Stimulated activated CD4-positive, alpha-beta T cell treated with anti-CD3 and anti-CD28 coated beads, Interleukin-15, amount 100 ng/mL, for 1 hour (primary cell): Measurements from ENCODE around the gene NLRP11.

ENCODE experiments used
- DNase-seq, 2 donors: peaks; one replicate each; pipeline ENCODE4 v3.0.0-alpha.2; 2020; ENCODE audit warnings: low read depth in 1 of 2, low spot score in 1 of 2

The NLRP11 gene

GRCh38 chr19:55831846-55832245 lies at the start of gene NLRP11:
Gene NLRP11, minus strand, starts transcription at chr19:55831999. Its CDS starts 13,825 bp downstream, at chr19:55818174.
- DNase-seq: no peak

- DNase-seq: no peak
Measured at GRCh38 chr19:55877211-55877610, 45.4 kb upstream of the NLRP11 start.

- no peak for DNase-seq
Measured at GRCh38 chr19:55870736-55871135, 38.9 kb upstream of the NLRP11 start.

- no peak for DNase-seq
Measured at GRCh38 chr19:55867101-55867500, 35.3 kb upstream of the NLRP11 start.

GRCh38 chr19:55866521-55866920 lies 34.7 kb upstream of the NLRP11 start:
- no peak for DNase-seq

- no peak for DNase-seq
Measured at GRCh38 chr19:55858969-55859368, 27.2 kb upstream of the NLRP11 start.

DNA sequence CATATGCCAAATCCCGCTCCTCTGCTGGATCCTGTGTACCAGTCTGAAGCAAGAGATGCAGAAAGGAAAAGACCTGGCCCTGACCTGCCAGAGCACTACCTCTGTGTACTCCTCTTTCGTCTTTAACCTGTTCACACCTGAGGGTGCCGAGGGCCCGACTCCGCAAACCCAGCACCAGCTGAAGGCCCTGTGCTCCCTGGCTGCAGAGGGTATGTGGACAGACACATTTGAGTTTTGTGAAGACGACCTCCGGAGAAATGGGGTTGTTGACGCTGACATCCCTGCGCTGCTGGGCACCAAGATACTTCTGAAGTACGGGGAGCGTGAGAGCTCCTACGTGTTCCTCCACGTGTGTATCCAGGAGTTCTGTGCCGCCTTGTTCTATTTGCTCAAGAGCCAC lies 26.6 kb upstream of the NLRP11 start:
- DNase-seq: no peak

DNA sequence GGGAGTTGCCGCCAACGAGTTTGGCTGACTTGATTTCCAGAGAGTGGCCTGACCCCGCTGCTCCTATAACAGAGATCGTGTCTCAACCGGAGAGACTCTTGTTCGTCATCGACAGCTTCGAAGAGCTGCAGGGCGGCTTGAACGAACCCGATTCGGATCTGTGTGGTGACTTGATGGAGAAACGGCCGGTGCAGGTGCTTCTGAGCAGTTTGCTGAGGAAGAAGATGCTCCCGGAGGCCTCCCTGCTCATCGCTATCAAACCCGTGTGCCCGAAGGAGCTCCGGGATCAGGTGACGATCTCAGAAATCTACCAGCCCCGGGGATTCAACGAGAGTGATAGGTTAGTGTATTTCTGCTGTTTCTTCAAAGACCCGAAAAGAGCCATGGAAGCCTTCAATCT lies 26.2 kb upstream of the NLRP11 start:
- DNase-seq: no peak

DNA sequence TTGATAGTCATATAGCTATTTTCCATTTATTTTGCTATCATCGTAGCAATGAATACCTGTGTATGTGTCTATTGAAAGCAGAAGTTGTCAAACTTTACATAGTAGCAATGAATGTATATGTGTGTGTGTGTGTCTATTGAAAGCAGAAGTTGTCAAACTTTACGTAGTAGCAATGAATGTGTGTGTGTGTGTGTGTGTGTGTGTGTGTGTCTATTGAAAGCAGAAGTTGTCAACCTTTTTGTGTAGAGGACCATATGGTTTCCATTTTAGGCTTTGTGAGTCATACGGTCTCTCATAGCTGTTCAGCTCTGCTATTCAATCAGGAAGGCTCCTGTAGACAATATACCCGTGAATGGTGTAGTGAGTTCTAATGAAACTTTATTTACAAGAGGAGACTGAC lies 25.4 kb upstream of the NLRP11 start:
- DNase-seq: no peak

GRCh38 chr19:55855160-55855559 lies 23.4 kb upstream of the NLRP11 start:
- no peak for DNase-seq

GRCh38 chr19:55838906-55839305 lies 7.1 kb upstream of the NLRP11 start:
- no peak for DNase-seq

GRCh38 chr19:55838251-55838650 lies 6.5 kb upstream of the NLRP11 start:
- no peak for DNase-seq

DNA sequence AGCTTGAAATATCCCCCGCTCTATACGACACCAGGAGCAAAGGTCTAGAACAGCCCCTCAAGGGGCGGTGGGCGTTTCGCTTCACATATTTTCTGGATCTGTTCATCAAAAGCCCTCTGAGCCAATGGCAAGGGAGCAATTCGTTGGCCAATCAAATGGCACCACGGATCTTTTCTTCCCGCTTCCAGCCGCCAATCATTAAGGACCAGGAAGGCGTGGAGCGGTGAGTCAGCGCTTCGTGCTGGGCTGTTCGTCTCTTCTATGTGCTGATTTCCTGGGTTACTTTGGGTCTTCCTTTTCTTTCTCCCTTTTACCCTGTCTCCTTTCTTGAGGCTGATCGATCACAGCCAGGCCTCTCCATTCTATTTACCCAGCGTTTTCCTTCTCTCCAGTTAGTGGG lies 4.5 kb upstream of the NLRP11 start, which contains the start of gene NLRP4:
Gene NLRP4 (plus strand): TSS at position 201 of the 400 bp plus-strand sequence. CDS start 15,541 bp downstream, outside the sequence.
- no peak for DNase-seq

DNA sequence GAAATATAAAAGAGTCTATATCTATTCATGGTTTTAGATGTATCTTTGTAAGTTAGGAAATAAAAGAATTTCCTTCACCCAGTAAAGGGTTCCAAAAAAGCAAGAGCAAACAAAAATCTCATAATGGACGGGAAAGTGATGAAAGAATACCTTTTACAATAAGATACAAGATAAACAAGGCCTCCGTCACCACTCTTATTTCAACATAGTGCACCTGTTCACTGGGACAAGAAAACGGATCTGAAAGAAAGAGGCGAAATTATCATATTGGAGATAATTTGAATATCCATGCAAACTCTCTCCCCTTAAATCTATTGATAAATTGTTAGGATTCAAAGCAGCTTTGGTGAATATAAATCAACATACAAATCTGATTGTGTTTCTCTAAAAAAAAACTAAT lies 877 bp upstream of the NLRP11 start:
- DNase-seq: no peak

GRCh38 chr19:55830656-55831055 lies 1.1 kb downstream of the NLRP11 start:
- DNase-seq: no peak

GRCh38 chr19:55820037-55820436 lies 11.8 kb downstream of the NLRP11 start:
- no peak for DNase-seq

DNA sequence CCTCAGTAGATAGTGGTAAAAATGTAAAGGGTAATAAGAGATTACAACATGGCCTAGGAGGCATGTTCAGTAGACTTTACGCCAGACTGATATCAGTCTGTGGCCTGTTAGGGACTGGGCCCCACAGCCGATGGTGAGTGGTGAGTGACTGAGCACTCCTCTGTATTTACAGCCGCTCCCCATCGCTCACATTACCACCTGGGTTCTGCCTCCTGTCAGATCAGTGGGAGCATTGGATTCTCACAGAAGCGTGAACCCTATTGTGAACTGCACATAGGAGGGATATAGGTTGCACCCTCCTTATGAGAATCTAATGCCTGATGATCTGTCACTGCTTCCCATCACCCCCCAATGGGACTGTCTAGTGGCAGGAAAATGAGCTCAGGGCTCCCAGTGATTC lies 17.9 kb downstream of the NLRP11 start:
- DNase-seq: no peak

DNA sequence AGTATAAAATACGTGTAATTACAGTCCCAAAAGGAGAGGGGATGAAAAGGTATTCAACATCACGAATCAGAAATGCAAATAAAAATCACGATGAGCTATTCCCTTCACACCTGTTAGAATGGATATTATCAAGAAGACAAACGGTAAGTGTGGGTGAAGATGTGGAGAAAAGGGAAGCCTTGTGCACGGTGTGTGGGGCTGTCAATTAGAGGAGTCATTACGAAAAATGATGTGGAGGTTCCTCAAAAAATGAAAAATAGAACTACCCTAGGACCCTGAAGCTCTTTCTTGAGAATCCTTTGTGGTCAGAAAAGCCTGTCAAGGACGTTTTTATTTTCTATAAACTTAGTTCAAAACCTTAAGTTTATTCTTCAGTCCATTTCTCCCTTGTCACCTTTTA lies 19.4 kb downstream of the NLRP11 start:
- no peak for DNase-seq

GRCh38 chr19:55811340-55811739 lies 20.5 kb downstream of the NLRP11 start:
- no peak for DNase-seq

GRCh38 chr19:55809381-55810058 lies 22.3 kb downstream of the NLRP11 start:
- no peak for DNase-seq

DNA sequence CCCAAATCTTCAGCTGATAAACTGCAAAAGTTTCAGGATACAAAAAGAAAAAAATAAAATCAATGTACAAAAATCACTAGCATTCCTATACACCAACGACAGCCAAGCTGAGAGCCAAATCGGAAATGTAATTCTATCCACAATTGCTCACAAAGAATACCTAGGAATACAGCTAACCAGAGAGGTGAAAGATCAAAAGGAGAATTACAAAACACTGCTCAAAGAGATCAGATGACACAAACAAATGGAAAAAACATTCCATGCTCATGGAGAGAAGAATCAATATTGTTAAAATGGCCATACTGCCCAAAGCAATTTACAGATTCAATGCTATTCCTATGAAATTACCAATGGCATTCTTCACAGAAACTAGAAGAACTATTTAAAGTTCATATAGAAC lies 29.5 kb downstream of the NLRP11 start:
- no peak for DNase-seq

GRCh38 chr19:55801416-55801815 lies 30.4 kb downstream of the NLRP11 start:
- DNase-seq: no peak

DNA sequence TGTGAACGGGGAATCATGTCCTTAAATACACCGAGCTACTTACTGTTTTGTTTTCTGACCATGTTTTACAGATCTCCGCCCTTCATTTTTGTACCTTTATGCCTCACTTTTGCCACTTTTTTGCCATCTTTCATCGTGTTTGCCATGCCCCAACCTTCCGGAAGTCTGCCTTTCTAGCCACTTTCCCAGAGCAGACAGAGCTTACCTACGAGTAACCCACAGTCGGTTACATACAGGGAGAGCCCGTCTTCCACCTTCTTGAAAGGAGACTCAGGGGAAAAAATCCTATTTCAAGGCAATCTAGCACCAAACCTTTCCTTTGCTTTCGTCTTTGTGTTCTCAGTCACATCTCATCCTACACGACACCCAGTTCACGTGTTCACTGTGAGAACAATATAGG lies 36.8 kb downstream of the NLRP11 start:
- DNase-seq: no peak
